HG03342 (cell line): ENCODE data around the gene AKR1C3.
"Not testable (repeated sequence)": the region's sequence is repeated elsewhere in the genome, so short reads cannot be mapped to it uniquely, and the experiment has no call there.

Experiments used
- ATAC-seq: cut with Tn5 transposase; IDR thresholded peaks from one replicate; pipeline ENCODE4 v1.9.1; 2021; ENCODE audit warnings: mild to moderate bottlenecking, moderate library complexity; ENCODE audit not compliant: unreplicated experiment

AKR1C3 gene

DNA sequence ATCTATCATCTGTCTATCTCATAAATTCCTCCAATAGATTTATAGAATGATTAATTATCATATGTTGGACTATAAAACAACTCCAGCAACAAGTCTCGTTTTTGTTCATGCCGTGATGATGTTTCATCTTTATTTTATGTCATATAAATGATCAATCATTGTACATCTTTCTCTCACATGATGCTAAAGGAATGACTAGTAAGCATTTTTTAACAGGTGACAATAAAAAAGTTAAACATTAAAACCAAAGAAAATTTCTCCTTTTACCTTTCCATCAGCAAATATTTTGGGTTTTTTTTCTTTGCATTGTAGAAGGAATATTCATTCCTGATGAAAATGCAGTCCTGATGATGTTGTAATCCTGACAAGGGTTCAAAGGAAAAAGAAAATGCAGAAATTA lies 41.4 kb downstream of the AKR1C3 start:
- ATAC-seq: no peak

DNA sequence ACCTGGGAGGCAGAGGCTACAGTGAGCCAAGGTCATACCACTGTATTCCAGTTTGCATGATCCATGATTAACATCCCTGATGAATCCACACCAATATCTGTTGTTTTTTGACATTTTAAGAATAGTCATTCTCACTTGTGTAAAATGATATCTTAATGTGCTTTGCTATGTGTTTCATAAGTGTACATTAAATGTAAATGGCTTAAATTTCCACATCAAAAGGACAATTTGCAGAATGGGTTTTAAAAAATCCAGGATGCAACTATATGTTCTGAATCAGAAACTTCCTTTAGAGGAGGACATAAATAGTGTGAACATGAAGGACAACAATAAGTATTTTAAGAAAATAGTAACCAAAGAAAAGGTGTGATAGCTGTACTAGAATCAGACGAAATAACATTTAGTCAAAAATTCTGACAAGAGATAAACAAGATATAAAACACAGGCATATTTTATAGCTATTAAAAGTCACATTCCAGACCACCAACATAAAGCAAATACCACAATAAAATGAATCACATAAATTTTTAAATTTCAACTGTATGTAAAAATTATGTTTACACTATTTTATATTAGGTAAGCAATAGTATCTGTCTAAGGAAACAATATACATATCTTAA lies 42.4 kb downstream of the AKR1C3 start:
- ATAC-seq: no peak

DNA sequence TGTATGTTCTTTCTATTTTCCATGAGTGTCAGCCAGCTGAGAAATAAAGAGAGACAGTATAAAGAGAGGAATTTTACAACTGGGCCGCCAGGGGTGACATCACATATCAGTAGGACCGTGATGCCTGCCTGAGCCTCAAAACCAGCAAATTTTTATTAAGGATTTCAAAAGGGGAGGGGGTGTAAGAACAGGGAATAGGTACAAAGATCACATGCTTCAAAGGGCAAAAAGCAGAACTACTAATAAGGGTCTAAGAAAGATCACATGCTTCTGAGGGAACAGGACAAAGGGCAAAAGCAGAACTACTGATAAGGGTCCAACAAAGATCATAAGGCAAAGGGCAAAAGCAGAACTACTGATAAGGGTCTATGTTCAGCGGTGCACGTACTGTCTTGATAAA lies 43.5 kb downstream of the AKR1C3 start:
- ATAC-seq: not testable (repeated sequence)

DNA sequence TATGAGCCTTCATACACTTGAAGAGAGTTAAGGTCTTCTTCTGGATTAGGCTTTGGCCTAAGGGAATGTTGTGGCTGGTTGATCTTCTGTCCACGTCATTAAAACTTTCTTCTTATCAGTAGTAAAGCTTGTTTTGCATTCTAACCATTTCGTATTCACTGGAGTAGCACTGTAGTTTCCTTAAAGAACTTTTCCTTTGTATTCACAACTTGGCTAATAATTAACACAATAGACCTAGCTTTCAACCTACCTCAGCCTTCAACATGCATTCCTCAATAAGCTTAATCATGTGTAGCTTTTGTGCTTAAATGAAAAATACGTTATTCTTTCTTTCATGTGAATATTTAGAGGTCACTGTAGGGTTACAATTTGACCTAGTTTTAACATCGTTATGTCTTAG lies 48.0 kb downstream of the AKR1C3 start:
- ATAC-seq: no peak

DNA sequence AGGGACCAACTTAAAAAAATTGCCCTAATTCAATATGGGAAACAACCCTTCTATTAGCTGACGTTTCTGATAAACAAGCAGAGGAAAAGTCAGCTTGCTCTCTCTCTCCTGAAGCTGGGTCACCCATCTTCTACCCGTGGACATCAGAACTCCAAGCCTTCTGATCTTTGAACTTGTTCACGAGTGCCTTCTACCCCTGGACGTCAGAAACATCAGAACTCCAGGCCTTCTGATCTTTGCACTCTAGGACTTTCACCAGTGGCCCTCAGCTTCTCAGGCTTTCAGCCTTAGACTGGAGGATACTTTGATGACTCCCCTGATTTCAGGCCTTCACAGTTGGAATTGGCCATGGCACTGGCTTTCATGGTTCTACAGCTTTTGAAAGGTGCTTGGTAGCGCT lies 48.9 kb downstream of the AKR1C3 start:
- no peak for ATAC-seq

DNA sequence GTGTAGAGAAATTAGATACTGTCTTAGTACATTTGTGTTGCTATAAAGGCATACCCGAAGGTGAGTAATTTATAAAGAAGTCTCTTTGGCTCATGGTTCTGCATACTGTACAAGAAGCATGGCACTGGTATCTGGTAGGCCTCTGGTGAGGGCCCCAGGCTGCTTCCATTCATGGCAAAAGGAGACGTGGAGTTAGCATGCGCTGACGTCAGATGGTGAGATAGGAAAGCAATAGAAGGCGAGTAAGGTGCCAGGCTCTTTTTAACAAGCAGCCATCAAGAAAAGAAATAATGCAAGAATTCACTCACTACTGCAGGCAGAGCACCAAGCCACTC lies 52.7 kb downstream of the AKR1C3 start:
- ATAC-seq: no peak

DNA sequence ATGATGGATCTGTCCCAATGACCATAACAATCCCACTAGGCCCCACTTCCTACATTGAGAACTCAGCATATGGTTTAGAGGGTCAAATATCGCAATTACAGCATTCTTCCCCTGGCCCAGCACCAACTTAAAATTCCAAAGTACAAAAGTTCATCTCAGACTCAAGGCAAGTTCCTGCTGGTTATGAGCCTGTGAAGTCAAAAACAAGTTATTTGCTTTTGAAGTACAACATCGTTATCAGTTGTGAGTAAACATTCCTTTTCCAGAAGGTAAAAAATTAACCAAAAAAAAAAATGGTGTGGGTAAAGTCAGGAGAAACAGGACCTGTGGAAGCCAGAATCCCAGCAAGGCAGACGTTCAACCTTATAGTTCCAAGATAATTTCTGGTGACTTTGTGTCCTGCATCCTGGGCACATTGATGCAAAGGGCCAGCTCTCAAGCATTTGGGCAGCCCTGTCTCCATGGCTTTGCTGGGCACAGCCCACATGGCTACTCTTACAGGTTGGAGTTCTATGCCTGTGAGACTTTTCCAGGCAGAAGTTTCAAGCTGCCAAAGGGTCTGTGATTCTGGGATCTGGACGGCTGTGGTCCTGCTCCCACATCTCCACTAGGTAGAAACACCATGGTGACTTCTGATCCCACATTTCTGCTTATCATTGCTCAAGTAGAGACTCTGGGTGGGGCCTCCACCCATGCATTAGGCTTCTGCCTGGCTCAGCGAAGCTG lies 53.2 kb downstream of the AKR1C3 start:
- no peak for ATAC-seq

DNA sequence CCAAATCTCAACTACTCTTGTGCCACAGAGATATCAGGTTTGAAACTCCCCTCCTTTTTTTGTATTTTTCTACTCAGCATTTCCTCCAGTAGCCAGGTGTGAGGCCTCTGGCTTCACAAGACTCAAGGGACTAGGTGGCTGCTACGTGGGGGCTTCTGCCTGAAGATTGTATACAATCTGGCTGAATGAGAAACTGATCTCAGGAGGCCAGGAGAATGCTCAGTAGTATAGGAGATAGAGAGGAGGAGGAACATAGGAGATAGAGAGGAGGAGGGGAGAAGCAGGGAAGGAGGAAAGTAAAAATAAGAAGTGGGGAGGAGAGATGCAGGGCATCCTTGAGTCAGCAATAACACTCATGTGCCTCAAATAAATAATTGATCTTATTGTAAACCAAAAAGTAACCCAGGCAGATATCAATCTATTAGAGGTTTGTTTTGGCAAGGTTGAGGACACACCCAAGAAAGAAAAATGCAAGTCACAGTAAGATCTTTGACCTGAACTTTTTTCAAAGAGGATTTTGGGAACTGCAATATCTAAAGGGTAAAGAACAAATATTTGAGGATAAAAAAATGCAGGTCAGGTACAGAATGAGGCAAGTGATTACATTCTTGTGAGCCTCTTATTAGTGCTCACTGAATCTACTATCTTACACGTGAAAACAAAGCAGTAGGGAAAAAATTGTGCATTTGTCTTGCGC lies 53.9 kb downstream of the AKR1C3 start:
- no peak for ATAC-seq

DNA sequence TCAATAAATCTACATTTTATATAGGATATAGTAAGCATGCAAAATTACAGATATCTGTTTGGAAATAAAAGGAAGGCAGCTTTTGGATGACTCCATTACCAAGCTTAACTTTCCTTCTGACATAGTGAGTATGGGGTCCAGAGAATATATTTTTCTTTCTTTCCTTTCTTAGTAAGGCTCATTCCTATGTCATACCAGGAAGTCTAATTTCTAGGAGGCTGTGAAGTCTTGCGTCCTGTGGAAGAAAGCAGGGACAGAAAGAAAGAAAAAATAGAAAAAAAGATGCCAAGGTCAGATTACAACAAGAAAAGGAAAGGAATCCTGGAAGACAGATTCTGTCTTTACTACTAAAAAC lies 54.4 kb downstream of the AKR1C3 start:
- no peak for ATAC-seq

DNA sequence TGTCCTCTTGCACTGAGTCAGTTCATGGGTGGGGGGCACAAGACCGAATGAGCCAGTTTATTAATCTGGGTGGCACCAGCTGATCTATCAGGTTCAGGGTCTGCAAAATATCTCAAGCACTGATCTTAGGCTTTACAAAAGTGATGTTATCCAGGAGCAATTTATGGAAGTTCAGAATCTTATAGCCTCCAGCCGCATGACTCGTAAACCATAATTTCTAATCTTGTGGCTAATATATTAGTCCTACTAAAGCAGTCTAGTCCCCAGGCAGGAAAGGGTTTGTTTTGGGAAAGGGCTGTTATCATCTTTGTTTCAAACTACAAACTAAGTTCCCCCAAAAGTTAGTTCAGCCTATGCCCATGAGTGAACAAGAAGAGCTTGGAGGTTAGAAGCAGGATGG lies 56.9 kb downstream of the AKR1C3 start:
- ATAC-seq: no peak

DNA sequence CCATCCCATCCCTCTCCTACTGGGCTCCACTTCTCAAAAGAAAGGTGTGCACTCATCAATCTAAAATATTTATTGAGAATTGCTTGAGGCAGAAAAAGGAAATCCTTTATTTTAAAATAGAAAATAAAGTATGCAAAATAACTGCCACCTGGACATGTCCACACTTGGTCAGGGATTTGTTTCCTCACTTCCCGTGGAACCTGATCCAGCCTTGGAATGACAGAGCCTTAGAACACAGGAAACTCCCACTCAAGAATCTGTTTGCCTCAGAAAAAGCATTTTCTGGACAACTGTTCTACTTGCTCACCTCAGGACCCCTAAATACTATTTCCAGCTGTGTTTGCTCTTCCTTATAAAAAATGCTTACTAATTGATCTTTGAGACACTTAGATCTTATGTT lies 61.7 kb downstream of the AKR1C3 start:
- ATAC-seq: no peak
